Mesendoderm (in vitro differentiated cells): ENCODE measurements around the gene ZNFX1. TPM values are rescaled to one million over a fixed set of nuclear protein-coding genes. Genes with fewer than 3 reads are reported as not detected.

Experiments
- DNase-seq: peaks from one replicate; pipeline ENCODE4 v3.0.0; 2013
- H2AK5ac ChIP-seq: 2 replicates; pipeline ENCODE4 v1.6.1; 2013; ENCODE audit warnings: low read length, inconsistent platforms
- H2BK120ac ChIP-seq: 2 replicates; pipeline ENCODE4 v1.6.1; 2013; ENCODE audit warnings: low read depth, mild to moderate bottlenecking, low read length, moderate library complexity, mixed read lengths
- H2BK15ac ChIP-seq: replicated peaks from 2 replicates; pipeline ENCODE4 v1.6.1; 2013; ENCODE audit warnings: low read depth, mild to moderate bottlenecking, moderate library complexity
- H2BK5ac ChIP-seq: 2 replicates; pipeline ENCODE4 v1.6.1; 2013; ENCODE audit warnings: low read length, inconsistent platforms
- H3K18ac ChIP-seq: 2 replicates; pipeline ENCODE4 v1.6.1; 2013; ENCODE audit warnings: mild to moderate bottlenecking, low read length, mixed read lengths
- H3K23ac ChIP-seq: one replicate; pipeline ENCODE4 v1.6.1; 2013; ENCODE audit warnings: low read length
- H3K27ac ChIP-seq: 2 replicates; pipeline ENCODE4 v1.5.1; 2013; ENCODE audit warnings: low read depth, mild to moderate bottlenecking, inconsistent platforms, low read length, moderate library complexity
- H3K27me3 ChIP-seq: 2 replicates; pipeline ENCODE4 v1.6.1; 2013; ENCODE audit warnings: low read length, control low read depth, mild to moderate bottlenecking, inconsistent platforms; ENCODE audit not compliant: insufficient read depth, poor library complexity
- H3K36me3 ChIP-seq: 2 replicates; pipeline ENCODE4 v1.6.1; 2013; ENCODE audit warnings: low read length, inconsistent platforms; ENCODE audit not compliant: control insufficient read depth, insufficient read depth
- H3K4ac ChIP-seq: one replicate; pipeline ENCODE4 v1.6.1; 2013; ENCODE audit warnings: low read depth, mild to moderate bottlenecking, low read length, moderate library complexity
- H3K4me1 ChIP-seq: 2 replicates; pipeline ENCODE4 v1.6.1; 2013; ENCODE audit warnings: low read depth, low read length, inconsistent platforms; ENCODE audit not compliant: control insufficient read depth
- H3K4me2 ChIP-seq: 2 replicates; pipeline ENCODE4 v1.6.1; 2013; ENCODE audit warnings: low read length
- H3K4me3 ChIP-seq: 2 replicates; pipeline ENCODE4 v1.5.1; 2013; ENCODE audit warnings: mild to moderate bottlenecking, low read length
- H3K56ac ChIP-seq: one replicate; pipeline ENCODE4 v1.6.1; 2013; ENCODE audit warnings: low read length
- H3K79me1 ChIP-seq: 2 replicates; pipeline ENCODE4 v1.6.1; 2013; ENCODE audit warnings: low read length, inconsistent platforms
- H3K79me2 ChIP-seq: 2 replicates; pipeline ENCODE4 v1.6.1; 2013; ENCODE audit warnings: mild to moderate bottlenecking, low read length; ENCODE audit not compliant: control insufficient read depth, insufficient read depth
- H3K9ac ChIP-seq: 2 replicates; pipeline ENCODE4 v1.6.1; 2013; ENCODE audit warnings: low read length, inconsistent platforms
- H4K5ac ChIP-seq: one replicate; pipeline ENCODE4 v1.6.1; 2013; ENCODE audit warnings: low read length
- H4K8ac ChIP-seq: one replicate; pipeline ENCODE4 v1.6.1; 2013; ENCODE audit warnings: low read depth, mild to moderate bottlenecking, control low read depth, low read length, moderate library complexity
- WGBS: extraction: QIAGEN DNeasy Blood & Tissue Kit; methylation state at CpG from one replicate; pipeline ENCODE4 v1.1.7; 2013; ENCODE audit warnings: low lambda C conversion rate, missing lambda C conversion rate; ENCODE audit not compliant: insufficient coverage; ENCODE audit errors: extremely low coverage; 5-methylcytosine and 5-hydroxymethylcytosine counted together
- polyA plus RNA-seq, 2 experiments: library from polyadenylated mRNA; stranded (reverse); fragments of 200-250 nt; gene quantifications; one replicate each; pipeline ENCODE4 v1.2.3, GENCODE V29; 2013

ZNFX1 gene
- 6.2 TPM for polyA plus RNA-seq (2013, experiment 1 of 2)
- polyA plus RNA-seq (2013, experiment 2 of 2) = 6.1 TPM

- Histone ChIP-seq H3K27me3 (no peaks in the 10 kb centered on the region), H2AK5ac (peak within 1 kb of the TSS; percentile 60), H3K23ac (no peak within 1 kb of the TSS), H3K27ac (peak within 1 kb of the TSS; percentile 99), H3K4me2 (peak within 1 kb of the TSS; percentile 66), H2BK120ac (peak within 1 kb of the TSS; percentile 86), H3K9ac (peak within 1 kb of the TSS; percentile 96), H2BK15ac (no peak within 1 kb of the TSS), H3K79me1 (peaks cover 11% of the 10 kb centered on the region), H3K18ac (peak within 1 kb of the TSS; percentile 99), H3K4ac (peak within 1 kb of the TSS; percentile 89), H3K4me3 (peak within 1 kb of the TSS; percentile 83), H3K4me1 (no peaks in the 10 kb centered on the region), H3K56ac (peak within 1 kb of the TSS; percentile 98), H3K79me2 (peaks cover 72% of the 10 kb centered on the region), H3K36me3 (peaks cover 34% of the 10 kb centered on the region), H2BK5ac (peak within 1 kb of the TSS; percentile 92), H4K8ac (no peak within 1 kb of the TSS), H4K5ac (no peak within 1 kb of the TSS)
- WGBS = no CpG with 5 or more reads among the region's 80 CpGs
- DNase-seq = peak; percentile 99
Observed at GRCh38 chr20:49278036-49278817, at the start of gene ZNFX1. TSS of gene ZNFX1 (minus strand) at chr20:49278057. CDS start at chr20:49275839, 2,218 bp downstream.

DNA sequence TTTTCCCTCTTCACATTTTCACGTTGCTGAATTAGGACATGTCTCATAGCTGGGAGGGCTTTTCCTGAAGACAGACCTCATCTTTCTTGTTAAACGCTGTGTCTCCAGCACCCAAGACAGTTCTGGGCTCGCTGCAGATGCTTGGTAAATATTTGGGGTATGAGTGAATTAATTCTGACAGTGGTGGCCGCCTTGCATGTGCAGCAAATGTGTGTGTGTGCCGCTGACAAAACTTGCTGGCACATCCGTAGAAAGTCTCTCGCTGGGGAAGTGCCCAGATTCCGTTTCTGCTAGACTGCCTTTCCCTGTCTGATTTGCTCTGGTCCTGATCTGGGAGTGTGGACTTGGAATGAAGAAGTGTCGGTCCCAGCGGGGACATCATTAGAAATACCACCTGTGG, 48.2 kb upstream of the ZNFX1 start:
- Histone ChIP-seq H2BK15ac (no peak overlapping the region), H3K4me3 (no peak overlapping the region), H3K79me1 (no peaks in the 10 kb centered on the region), H3K79me2 (no peaks in the 10 kb centered on the region), H3K27me3 (no peaks in the 10 kb centered on the region), H4K5ac (no peak overlapping the region), H3K9ac (no peak overlapping the region), H4K8ac (no peak overlapping the region), H3K23ac (no peak overlapping the region), H3K4me1 (no peaks in the 10 kb centered on the region), H2AK5ac (no peak overlapping the region), H2BK5ac (no peak overlapping the region), H2BK120ac (no peak overlapping the region), H3K4me2 (no peak overlapping the region), H3K56ac (no peak overlapping the region), H3K27ac (no peak overlapping the region), H3K4ac (no peak overlapping the region), H3K18ac (no peak overlapping the region), H3K36me3 (no peaks in the 10 kb centered on the region)
- WGBS = no CpG with 5 or more reads among the region's 10 CpGs
- no peak for DNase-seq

DNA sequence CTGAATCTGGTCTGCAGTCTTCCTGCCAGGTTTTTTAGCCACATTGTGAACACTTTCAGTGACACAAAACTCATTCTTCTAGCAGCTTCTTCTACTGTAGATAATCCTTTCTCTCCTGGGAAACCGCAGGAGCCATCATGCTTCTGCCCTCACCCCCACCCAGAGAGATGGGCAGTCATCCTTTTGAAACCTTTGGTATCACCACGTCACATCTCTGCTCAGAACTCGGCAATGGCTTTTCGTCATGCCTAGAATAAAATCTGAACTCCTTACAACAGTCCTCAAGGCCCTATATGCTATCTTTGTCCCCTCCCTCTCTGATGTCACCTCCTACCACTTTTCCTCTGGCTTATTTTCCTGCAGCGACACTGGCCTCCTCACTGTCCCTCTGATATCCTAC, 46.4 kb upstream of the ZNFX1 start:
- no peak overlapping the region for H3K27ac ChIP-seq
- H3K27me3 ChIP-seq = peaks cover 1% of the 10 kb centered on the region
- H3K4ac ChIP-seq = no peak overlapping the region
- H3K9ac ChIP-seq = no peak overlapping the region
- no peak overlapping the region for H4K5ac ChIP-seq
- no CpG with 5 or more reads among the region's 5 CpGs for WGBS
- H3K4me1 ChIP-seq = peaks cover 1% of the 10 kb centered on the region
- H3K18ac ChIP-seq = no peak overlapping the region
- H4K8ac ChIP-seq = no peak overlapping the region
- H3K56ac ChIP-seq = no peak overlapping the region
- H2BK15ac ChIP-seq = no peak overlapping the region
- no peak overlapping the region for H3K4me3 ChIP-seq
- H3K4me2 ChIP-seq = no peak overlapping the region
- H3K23ac ChIP-seq = no peak overlapping the region
- H3K79me2 ChIP-seq = no peaks in the 10 kb centered on the region
- no peak overlapping the region for H2BK120ac ChIP-seq
- DNase-seq = no peak
- H2AK5ac ChIP-seq = no peak overlapping the region
- H3K36me3 ChIP-seq = no peaks in the 10 kb centered on the region
- H3K79me1 ChIP-seq = no peaks in the 10 kb centered on the region
- H2BK5ac ChIP-seq = no peak overlapping the region

- no peak overlapping the region for H3K4me3 ChIP-seq
- H3K23ac ChIP-seq = no peak overlapping the region
- H3K27me3 ChIP-seq = peaks cover 6% of the 10 kb centered on the region
- no peak overlapping the region for H4K8ac ChIP-seq
- no peak overlapping the region for H3K18ac ChIP-seq
- no peak overlapping the region for H2BK120ac ChIP-seq
- no peaks in the 10 kb centered on the region for H3K79me2 ChIP-seq
- no CpG with 5 or more reads among the region's 9 CpGs for WGBS
- H2BK15ac ChIP-seq = no peak overlapping the region
- no peak overlapping the region for H4K5ac ChIP-seq
- no peaks in the 10 kb centered on the region for H3K79me1 ChIP-seq
- no peak overlapping the region for H2AK5ac ChIP-seq
- no peak overlapping the region for H3K9ac ChIP-seq
- H2BK5ac ChIP-seq = no peak overlapping the region
- H3K4me2 ChIP-seq = no peak overlapping the region
- peaks cover 2% of the 10 kb centered on the region for H3K4me1 ChIP-seq
- DNase-seq = peak; percentile 84
- no peaks in the 10 kb centered on the region for H3K36me3 ChIP-seq
- H3K4ac ChIP-seq = no peak overlapping the region
- H3K27ac ChIP-seq = no peak overlapping the region
- no peak overlapping the region for H3K56ac ChIP-seq
Observed at GRCh38 chr20:49323622-49324238, 45.9 kb upstream of the ZNFX1 start.

DNA sequence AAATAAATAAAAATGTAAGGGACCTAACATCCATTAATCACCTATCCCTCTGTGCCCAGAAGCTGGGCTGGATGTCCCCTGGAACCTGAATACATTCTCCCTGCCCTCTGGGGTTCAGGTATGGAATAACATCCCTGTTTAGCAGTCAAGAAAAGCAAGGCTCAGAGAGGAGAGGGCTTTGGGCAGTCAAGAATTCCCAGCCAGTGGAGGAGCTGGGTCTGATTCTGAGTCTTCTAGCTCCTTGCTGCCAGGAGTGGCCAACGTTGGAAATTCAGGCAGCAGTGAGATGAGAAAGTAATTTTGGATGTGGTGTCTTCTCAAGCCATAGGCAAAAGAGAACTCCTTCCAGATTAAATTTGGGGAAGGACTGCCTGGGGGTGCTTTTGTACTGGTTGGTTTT, 42.6 kb upstream of the ZNFX1 start:
- Histone ChIP-seq H4K5ac (no peak overlapping the region), H3K4me2 (no peak overlapping the region), H2BK15ac (no peak overlapping the region), H3K27me3 (peaks cover 13% of the 10 kb centered on the region), H3K27ac (no peak overlapping the region), H3K4me3 (no peak overlapping the region), H3K79me1 (no peaks in the 10 kb centered on the region), H3K79me2 (no peaks in the 10 kb centered on the region), H3K23ac (no peak overlapping the region), H3K36me3 (no peaks in the 10 kb centered on the region), H2AK5ac (no peak overlapping the region), H2BK120ac (no peak overlapping the region), H3K18ac (no peak overlapping the region), H4K8ac (no peak overlapping the region), H3K4ac (no peak overlapping the region), H3K56ac (no peak overlapping the region), H3K9ac (no peak overlapping the region), H3K4me1 (peaks cover 2% of the 10 kb centered on the region), H2BK5ac (no peak overlapping the region)
- WGBS = no CpG with 5 or more reads among the region's 1 CpG
- peak; percentile 94 for DNase-seq
